MM.1S (cell line): ENCODE measurements around the gene GCC2.

Experiments
- EZH2 ChIP-seq: fragments of 300-600 bp; sonication (generic); optimal IDR thresholded peaks from 2 replicates; pipeline ENCODE3; 2017; ENCODE audit warnings: low read depth, mild to moderate bottlenecking, antibody characterized with exemption, low read length, mixed read lengths
- EZH2phosphoT487 ChIP-seq: fragments of 300-600 bp; sonication (generic); IDR thresholded peaks from 2 replicates; pipeline ENCODE4 v1.6.1; 2018; ENCODE audit warnings: antibody characterized with exemption, low read length
- TF ChIP-seq, protein P1 (sequence below): fragments of 300-600 bp; sonication (generic); IDR thresholded peaks from 2 replicates; pipeline ENCODE4 v1.5.1; 2016; ENCODE audit warnings: antibody characterized with exemption, low read length, mixed read lengths

DNA sequence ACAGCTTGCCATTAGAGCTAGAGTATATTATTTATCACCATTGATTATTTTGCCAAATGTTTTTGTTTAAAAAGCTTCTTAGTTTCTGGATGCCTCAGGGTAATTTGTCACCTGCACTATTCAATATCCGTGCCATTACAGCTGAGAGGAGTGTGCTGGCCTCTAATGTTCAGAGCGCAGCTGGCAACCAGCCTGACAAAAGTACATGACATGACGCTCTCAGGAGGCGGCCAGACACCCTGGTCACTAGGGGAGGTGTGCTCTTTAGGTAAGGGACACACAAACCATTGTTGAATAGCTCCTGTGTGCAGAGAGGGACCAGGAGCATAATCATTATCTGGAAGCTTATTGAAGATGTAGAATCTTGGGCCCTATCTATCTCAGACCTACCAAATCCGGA lies 105.5 kb downstream of the GCC2 start:
- TF ChIP-seq, protein P1, sequence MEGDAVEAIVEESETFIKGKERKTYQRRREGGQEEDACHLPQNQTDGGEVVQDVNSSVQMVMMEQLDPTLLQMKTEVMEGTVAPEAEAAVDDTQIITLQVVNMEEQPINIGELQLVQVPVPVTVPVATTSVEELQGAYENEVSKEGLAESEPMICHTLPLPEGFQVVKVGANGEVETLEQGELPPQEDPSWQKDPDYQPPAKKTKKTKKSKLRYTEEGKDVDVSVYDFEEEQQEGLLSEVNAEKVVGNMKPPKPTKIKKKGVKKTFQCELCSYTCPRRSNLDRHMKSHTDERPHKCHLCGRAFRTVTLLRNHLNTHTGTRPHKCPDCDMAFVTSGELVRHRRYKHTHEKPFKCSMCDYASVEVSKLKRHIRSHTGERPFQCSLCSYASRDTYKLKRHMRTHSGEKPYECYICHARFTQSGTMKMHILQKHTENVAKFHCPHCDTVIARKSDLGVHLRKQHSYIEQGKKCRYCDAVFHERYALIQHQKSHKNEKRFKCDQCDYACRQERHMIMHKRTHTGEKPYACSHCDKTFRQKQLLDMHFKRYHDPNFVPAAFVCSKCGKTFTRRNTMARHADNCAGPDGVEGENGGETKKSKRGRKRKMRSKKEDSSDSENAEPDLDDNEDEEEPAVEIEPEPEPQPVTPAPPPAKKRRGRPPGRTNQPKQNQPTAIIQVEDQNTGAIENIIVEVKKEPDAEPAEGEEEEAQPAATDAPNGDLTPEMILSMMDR: no peak
- TF ChIP-seq EZH2: no peak
- TF ChIP-seq EZH2phosphoT487: no peak
